Lower lobe of right lung (tissue), 2 donors: ENCODE measurements around the gene MAPT. TPM values are rescaled to one million over a fixed set of nuclear protein-coding genes. Genes with fewer than 3 reads are reported as not detected.

ENCODE experiments used
- ATAC-seq, 2 donors: fragments of 200-7000 bp; cut with Tn5 transposase; one replicate each; pipeline ENCODE4 v1.9.1; 2020 to 2022; ENCODE audit warnings: mild to moderate bottlenecking in 2 of 2, moderate library complexity in 2 of 2
- DNase-seq: peaks from one replicate; pipeline ENCODE4 v3.0.0-alpha.2; 2020
- H3K27ac ChIP-seq: fragments of 200-600 bp; one replicate; pipeline ENCODE4 v1.8.0; 2022
- H3K27me3 ChIP-seq: fragments of 200-600 bp; one replicate; pipeline ENCODE4 v1.8.0; 2022; ENCODE audit warnings: low read depth
- H3K36me3 ChIP-seq: fragments of 200-600 bp; one replicate; pipeline ENCODE4 v1.8.0; 2022; ENCODE audit warnings: mild to moderate bottlenecking
- H3K4me1 ChIP-seq: fragments of 200-600 bp; one replicate; pipeline ENCODE4 v1.8.0; 2022
- H3K4me3 ChIP-seq: fragments of 200-600 bp; one replicate; pipeline ENCODE4 v1.8.0; 2022; ENCODE audit warnings: mild to moderate bottlenecking
- H3K9me3 ChIP-seq: fragments of 200-600 bp; one replicate; pipeline ENCODE4 v1.8.0; 2022
- intact Hi-C: fragments of 100-400 bp; cut with DNase I; formaldehyde crosslinking; loops from one replicate; pipeline ENCODE4 v1.11.0; 2022
- total RNA-seq: library from RNA; stranded (reverse); fragmentation: NEBNext Ultra II Directional; extraction: Animal tissue kit (Norgen Biotek cat#: 25700); gene quantifications from one replicate; pipeline ENCODE4 v1.2.1, GENCODE V29; 2021
- TF ChIP-seq, protein P1 (sequence below): fragments of 200-600 bp; IDR thresholded peaks from one replicate; pipeline ENCODE4 v1.8.0; 2022; ENCODE audit warnings: antibody characterized with exemption, mild to moderate bottlenecking
- donor health status: DM: no; HTN: yes; CAD: no; lungs with severe emphysema.

The MAPT gene
- total RNA-seq, 1 donor from 2014 or later = 5.5 TPM

- DNase-seq (no peak), ATAC-seq (no peak)
- H3K4me3 ChIP-seq = no peak overlapping the region
- H3K27me3 ChIP-seq = peaks cover 31% of the 10 kb centered on the region
- H3K27ac ChIP-seq = no peak overlapping the region
- intact Hi-C loops = no loop called here
- TF ChIP-seq, protein P1, sequence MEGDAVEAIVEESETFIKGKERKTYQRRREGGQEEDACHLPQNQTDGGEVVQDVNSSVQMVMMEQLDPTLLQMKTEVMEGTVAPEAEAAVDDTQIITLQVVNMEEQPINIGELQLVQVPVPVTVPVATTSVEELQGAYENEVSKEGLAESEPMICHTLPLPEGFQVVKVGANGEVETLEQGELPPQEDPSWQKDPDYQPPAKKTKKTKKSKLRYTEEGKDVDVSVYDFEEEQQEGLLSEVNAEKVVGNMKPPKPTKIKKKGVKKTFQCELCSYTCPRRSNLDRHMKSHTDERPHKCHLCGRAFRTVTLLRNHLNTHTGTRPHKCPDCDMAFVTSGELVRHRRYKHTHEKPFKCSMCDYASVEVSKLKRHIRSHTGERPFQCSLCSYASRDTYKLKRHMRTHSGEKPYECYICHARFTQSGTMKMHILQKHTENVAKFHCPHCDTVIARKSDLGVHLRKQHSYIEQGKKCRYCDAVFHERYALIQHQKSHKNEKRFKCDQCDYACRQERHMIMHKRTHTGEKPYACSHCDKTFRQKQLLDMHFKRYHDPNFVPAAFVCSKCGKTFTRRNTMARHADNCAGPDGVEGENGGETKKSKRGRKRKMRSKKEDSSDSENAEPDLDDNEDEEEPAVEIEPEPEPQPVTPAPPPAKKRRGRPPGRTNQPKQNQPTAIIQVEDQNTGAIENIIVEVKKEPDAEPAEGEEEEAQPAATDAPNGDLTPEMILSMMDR = no peak
- H3K9me3 ChIP-seq = no peaks in the 10 kb centered on the region
- no peaks in the 10 kb centered on the region for H3K36me3 ChIP-seq
- no peaks in the 10 kb centered on the region for H3K4me1 ChIP-seq
These were observed 17.8 kb upstream of the MAPT start for GRCh38 chr17:45876539-45876938.

DNA sequence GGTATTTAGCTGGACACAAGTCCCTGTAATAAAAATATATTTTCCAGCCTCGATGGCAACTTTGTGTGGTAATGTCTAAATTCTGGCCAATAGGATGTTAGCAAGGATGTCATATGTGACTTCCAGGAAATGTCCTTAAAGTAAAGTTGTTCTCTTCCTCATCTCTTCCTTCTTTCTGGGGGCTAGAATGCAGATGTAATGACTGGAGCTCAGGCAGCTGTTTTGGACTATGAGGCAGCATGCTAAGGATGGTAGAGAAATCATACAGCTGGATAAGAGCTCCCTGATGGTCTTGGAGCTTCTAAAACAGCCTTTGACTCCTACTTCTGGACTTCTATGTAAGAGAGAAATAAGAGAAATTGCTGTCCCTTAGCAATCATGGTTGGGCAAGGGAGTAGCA is 16.9 kb upstream of the MAPT start:
- Histone ChIP-seq H3K27ac (no peak overlapping the region), H3K4me3 (no peak overlapping the region), H3K4me1 (no peaks in the 10 kb centered on the region), H3K36me3 (no peaks in the 10 kb centered on the region), H3K27me3 (peaks cover 31% of the 10 kb centered on the region), H3K9me3 (no peaks in the 10 kb centered on the region)
- ATAC-seq (no peak), DNase-seq (no peak)
- TF ChIP-seq, protein P1 = no peak
- intact Hi-C loops = no loop called here

DNA sequence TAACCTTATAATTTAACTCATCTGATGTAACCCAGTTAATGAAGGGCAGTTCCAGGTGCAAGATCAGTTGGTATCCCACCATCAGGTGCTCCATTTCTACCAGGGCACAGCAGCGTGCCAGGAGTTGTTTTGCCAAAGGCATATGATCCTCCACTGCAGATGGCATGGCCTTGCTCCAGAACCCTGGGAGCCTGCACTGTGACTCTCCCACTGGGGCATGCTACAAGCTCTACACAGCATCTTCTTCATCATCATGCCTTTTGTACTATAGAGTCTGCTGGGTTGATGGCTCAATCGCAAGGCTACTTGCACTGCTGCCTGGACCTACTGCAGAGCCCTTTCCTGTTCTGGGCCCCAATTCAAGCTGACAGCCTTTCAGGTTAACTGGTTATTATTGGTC is 11.3 kb upstream of the MAPT start:
- Histone ChIP-seq H3K9me3 (no peaks in the 10 kb centered on the region), H3K4me1 (no peaks in the 10 kb centered on the region), H3K36me3 (no peaks in the 10 kb centered on the region), H3K27me3 (peaks cover 13% of the 10 kb centered on the region), H3K27ac (no peak overlapping the region), H3K4me3 (no peak overlapping the region)
- TF ChIP-seq, protein P1 = no peak
- intact Hi-C loops = no loop called here
- DNase-seq (no peak), ATAC-seq (no peak)

- Histone ChIP-seq H3K4me1 (no peaks in the 10 kb centered on the region), H3K4me3 (no peak overlapping the region), H3K27ac (no peak overlapping the region), H3K9me3 (no peaks in the 10 kb centered on the region), H3K27me3 (peaks cover 7% of the 10 kb centered on the region), H3K36me3 (no peaks in the 10 kb centered on the region)
- DNase-seq (no peak), ATAC-seq (no peak)
- intact Hi-C loops = no loop called here
- TF ChIP-seq, protein P1 = no peak
These were observed 7.5 kb upstream of the MAPT start for GRCh38 chr17:45886852-45887251.

DNA sequence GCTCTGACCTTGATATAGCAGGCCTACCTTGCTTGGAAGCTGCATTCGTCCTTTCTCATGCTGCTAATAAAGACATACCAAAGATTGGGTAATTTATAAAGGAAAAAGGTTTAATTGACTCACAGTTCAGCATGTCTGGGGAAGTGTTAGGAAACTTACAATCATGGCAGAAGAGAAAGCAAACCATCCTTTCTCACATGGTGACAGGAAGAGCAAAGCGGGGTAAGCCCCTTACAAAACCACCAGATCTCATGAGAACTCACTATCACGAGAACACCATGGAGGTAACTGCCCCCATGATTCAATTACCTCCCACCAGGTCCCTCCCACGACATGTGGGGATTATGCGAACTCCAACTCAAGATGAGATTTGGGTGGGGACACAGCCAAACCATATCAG is 6.0 kb upstream of the MAPT start:
- DNase-seq (no peak), ATAC-seq (no peak)
- Histone ChIP-seq H3K27me3 (peaks cover 7% of the 10 kb centered on the region), H3K27ac (no peak overlapping the region), H3K4me1 (no peaks in the 10 kb centered on the region), H3K9me3 (no peaks in the 10 kb centered on the region), H3K36me3 (no peaks in the 10 kb centered on the region), H3K4me3 (no peak overlapping the region)
- TF ChIP-seq, protein P1 = no peak
- intact Hi-C loops = no loop called here

DNA sequence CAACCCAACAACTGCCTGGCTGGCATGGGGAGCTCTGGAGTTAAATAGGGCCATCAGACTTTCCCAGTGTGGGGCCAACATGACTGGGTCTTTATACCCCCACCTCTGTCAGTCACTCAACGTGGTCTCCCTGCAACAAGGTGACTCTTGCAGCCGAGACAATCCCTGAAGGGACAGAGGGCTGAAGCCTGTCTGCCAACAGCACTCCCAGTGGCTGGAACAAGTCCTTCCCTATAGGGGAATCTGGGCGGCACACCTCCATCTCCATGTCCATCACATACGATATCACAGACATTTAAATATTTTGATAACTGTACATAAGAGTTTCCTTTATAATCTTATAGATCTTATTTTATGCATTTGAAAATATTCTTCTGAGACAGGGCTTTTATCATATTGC is 4.8 kb upstream of the MAPT start:
- H3K4me3 ChIP-seq = no peak overlapping the region
- TF ChIP-seq, protein P1 = no peak
- peaks cover 8% of the 10 kb centered on the region for H3K27me3 ChIP-seq
- H3K27ac ChIP-seq = no peak overlapping the region
- DNase-seq = no peak
- intact Hi-C loops = no loop called here
- no peaks in the 10 kb centered on the region for H3K36me3 ChIP-seq
- H3K4me1 ChIP-seq = peaks cover 3% of the 10 kb centered on the region
- H3K9me3 ChIP-seq = no peaks in the 10 kb centered on the region
- ATAC-seq = no peak
